Anterior cingulate cortex (tissue), 58 donors: ENCODE results near the gene PFKFB3.
A peak's percentile ranks its signal among the peaks of the same experiment; 100 is the strongest.

Experiments
- DNase-seq, 58 donors: peaks; one replicate each; lab custom pipeline; 2025; lab: John Stamatoyannopoulos, UW

Gene PFKFB3

GRCh38 chr10:6217611-6218010 is 14.9 kb downstream of the PFKFB3 start:
- no peak for DNase-seq

DNA sequence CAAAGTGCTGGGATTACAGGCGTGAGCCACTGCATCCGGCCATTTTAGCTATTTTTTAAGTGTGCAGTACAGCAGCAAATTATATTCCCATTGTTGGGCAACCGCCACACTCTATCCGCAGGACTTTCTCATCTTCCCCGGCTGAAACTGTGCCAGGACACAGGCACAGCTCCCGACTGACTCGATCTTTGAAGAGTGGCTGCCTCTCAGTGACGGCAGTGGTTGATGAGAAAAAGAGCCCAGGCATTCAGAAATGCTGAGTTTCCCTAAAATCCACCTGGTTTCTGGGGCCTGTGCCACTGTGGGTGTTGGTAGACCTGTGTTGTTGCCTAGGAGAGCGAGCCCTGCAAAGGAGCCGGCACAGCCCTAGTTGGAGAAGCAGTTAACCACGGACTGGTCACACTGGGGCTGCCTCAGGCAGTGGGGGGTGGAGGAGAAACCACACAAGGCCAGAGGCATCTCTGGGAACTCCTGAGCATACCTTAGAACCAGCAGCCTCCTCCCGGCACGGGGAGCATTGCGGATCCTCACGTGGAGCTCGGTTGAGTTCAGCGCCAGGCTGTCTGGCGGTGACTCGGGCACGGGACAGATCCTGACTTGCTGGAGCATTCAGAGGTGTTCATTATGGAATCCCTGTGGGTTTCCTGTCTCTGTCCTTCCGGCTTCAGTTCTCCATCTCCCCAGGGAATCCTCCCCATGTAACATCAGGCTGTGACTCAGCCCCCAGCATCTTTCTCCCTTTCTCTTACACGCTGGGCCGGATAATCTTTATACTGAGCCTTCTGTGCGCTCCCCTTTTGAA is 16.2 kb downstream of the PFKFB3 start:
- peak in 5 of 58 donors; percentile 26 to 67 (median 42) for DNase-seq

DNA sequence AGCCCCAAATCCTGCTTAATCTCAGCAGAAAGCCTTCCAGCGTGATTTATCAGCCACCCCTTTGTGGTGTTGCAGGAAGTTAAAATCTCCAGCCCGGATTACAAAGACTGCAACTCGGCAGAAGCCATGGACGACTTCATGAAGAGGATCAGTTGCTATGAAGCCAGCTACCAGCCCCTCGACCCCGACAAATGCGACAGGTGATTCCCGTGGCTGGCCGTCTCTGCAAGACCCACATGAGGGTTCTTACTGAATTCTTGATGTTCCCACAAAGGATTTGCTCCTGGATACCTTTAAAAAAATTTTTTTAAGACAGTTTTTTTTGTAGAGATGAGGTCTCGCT is 16.7 kb downstream of the PFKFB3 start:
- no peak for DNase-seq

DNA sequence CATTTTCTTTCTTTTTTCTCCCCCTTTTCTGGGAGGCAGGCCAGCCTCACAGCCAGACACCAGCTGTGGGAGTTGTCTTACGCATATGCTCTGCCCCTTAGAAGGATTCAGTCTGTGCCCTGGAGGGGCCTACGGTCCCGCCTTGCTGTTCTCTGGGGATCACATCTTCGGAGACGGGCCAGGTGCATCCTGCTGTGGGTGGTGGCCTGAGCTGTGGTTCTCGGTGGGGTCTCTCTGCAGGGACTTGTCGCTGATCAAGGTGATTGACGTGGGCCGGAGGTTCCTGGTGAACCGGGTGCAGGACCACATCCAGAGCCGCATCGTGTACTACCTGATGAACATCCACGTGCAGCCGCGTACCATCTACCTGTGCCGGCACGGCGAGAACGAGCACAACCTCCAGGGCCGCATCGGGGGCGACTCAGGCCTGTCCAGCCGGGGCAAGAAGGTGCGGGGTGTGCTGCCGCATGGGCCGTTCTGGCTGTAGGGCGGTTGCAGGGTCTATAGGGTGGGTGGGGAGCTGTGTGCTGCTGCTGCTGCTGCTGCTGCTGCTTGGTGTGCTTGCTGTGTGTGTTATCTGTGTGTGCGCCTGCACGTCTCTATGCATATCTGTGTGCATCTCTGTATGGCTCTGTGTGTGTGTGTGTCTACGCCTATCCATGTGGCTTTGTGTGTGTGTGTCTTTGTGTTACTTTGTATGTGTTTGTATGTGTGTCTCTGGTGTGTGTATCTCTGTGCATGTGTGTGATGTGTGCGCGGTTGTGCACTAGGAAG is 17.9 kb downstream of the PFKFB3 start:
- DNase-seq, result no peak

GRCh38 chr10:6221192-6221940 is 18.6 kb downstream of the PFKFB3 start:
- no peak for DNase-seq

- no peak for DNase-seq
Observed at GRCh38 chr10:6221971-6222751, 19.4 kb downstream of the PFKFB3 start.

DNA sequence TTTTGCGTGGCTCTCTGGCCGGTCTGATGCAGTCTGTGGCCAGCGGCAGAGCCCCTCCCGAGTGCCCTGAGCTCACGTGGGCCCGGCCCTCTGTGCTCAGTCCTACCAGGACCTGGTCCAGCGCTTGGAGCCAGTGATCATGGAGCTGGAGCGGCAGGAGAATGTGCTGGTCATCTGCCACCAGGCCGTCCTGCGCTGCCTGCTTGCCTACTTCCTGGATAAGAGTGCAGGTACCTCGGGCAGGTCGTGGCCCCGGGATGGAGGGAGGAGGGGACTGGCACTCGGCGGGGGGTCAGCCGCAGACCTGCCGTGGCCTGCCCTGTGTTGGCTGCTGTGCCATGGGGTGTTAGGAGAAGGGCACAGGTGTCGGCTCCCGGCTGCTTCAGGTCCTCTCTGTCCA is 20.0 kb downstream of the PFKFB3 start:
- DNase-seq, result peak in 10 of 58 donors; percentile 24 to 48 (median 34)

DNA sequence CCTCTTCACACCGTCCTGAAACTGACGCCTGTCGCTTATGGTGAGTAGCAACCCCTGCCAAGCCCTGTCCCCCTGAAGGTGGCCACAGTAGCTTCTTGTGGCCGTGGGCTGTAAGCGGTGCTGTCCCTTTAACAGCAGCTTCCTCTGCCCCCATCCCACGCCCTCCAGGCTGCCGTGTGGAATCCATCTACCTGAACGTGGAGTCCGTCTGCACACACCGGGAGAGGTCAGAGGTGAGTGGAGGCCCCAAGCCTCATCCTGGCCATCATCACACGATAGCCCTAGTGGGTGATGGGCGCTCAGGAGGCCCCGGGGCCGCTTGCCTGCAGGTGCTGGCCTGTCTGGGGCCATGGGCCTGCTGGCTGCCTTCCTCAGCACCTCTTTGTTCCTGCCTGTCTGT is 21.2 kb downstream of the PFKFB3 start:
- DNase-seq, result no peak

DNA sequence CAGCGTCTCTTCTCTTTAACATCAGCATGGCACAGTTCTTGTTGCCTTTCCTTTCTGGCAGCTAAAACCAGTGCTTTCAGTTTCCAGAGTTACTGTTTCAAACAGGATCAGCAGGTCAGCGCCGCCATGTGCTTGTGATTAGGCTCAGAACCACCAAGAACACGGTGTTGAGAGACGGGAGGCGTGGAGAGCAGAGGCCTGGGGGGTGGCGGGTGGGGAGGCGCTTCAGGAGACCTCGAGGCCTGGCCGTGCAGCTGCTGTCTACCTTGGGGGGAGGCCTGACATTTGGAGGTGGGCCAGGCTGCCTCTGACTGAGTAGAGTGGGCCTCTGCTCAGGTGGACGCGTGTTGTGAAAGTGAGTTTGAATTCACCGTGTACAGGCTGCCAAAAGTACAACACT is 22.0 kb downstream of the PFKFB3 start:
- no peak for DNase-seq

- DNase-seq, result no peak
Observed at GRCh38 chr10:6225263-6225814, 22.6 kb downstream of the PFKFB3 start.

GRCh38 chr10:6226216-6226615 is 23.5 kb downstream of the PFKFB3 start:
- DNase-seq, result no peak

DNA sequence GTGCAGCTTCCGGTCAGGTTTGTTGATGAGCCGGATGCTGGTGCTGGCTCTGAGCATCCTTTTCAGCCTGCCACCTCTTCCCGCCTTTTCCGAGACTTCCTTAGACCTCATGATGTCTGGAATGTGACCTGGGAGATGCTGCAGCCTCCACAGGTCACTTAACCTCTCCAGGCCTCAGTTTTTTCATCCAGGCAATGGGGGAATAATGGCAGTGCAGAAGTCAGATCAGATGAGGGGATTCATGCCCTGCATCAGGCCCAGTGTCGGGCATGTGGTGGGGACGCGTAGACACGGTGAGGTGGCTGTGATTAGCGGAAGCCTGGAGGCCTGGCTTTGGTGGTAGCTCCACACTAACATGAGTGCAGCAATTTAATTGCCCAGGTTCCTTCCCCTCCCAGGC is 24.6 kb downstream of the PFKFB3 start:
- DNase-seq, result no peak

- peak in 1 of 58 donors; percentile 34 for DNase-seq
Observed at GRCh38 chr10:6228010-6228511, 25.3 kb downstream of the PFKFB3 start.

GRCh38 chr10:6228647-6229046 is 25.9 kb downstream of the PFKFB3 start:
- DNase-seq, result no peak

DNA sequence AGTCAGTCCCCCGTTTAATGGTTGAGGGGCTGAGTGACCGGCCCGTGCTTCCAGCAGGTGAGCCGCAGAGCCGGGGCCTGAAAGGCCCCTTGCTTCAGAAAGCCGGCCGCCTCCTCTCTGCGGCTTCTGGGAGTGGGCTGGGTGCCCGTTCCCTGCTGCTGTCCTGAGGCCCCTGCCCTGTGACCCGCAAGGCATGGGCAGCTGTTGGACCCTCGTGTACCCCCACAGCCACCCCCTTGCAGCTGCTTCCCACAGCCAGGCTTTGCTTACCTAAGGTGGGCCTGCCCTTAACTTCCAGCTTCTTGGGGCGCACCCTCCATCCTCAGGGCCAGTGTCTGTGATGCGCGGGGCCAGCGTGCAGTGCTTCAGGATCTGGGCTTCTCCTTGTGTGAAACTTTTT is 26.6 kb downstream of the PFKFB3 start:
- no peak for DNase-seq

GRCh38 chr10:6229746-6230145 is 27.0 kb downstream of the PFKFB3 start:
- no peak for DNase-seq

DNA sequence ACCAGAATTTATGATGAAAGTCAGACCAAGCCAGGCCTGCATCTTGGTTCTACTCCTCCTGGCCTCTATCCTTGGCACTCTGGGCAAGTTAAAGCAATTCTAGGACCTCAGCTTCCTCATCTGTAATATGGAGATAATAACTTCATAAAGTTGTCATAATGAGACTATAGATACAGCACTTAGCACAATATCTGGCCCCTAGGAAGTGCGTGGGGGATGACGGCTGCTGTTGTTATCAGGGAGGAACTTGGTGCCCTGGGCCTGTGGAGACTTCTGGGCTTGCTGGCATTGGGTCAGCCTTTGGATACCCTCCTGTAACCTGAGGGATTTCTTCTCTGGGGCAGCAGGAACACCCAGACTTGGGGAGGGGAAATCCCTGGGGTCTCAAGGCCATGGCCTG is 27.6 kb downstream of the PFKFB3 start:
- DNase-seq, result no peak

- no peak for DNase-seq
Observed at GRCh38 chr10:6231146-6231545, 28.4 kb downstream of the PFKFB3 start.

GRCh38 chr10:6231730-6232129 is 29.0 kb downstream of the PFKFB3 start:
- DNase-seq, result no peak

- peak in 1 of 58 donors; percentile 64 for DNase-seq
Observed at GRCh38 chr10:6232225-6232807, 29.6 kb downstream of the PFKFB3 start.
